Erythroblast (primary cell): ENCODE results near the gene ANKDD1B.

Experiments
- GATA1 ChIP-seq: IDR thresholded peaks from 2 replicates; pipeline ENCODE4 v1.6.1; 2011; ENCODE audit warnings: low read depth, mild to moderate bottlenecking, control low read depth, low read length, moderate library complexity
- POLR2A ChIP-seq: IDR thresholded peaks from 2 replicates; pipeline ENCODE4 v1.6.1; 2011; ENCODE audit warnings: mild to moderate bottlenecking, low read length

GRCh38 chr5:75614176-75614575 is 2.9 kb downstream of the ANKDD1B start:
- TF ChIP-seq POLR2A (no peak), GATA1 (no peak)
